ENCODE measurements around the gene OXLD1. TPM values are rescaled to one million over a fixed set of nuclear protein-coding genes. Genes with fewer than 3 reads are reported as not detected.

The OXLD1 gene
- total RNA-seq, 4 donors from 2014 or later = 15.5 to 32.2 (median 22.2) TPM

- no peak for ATAC-seq
- in situ Hi-C loops (cut with MboI; ENCODE audit: low sequenced_read_pairs in 4 of 4) (no loop called here), intact Hi-C loops (cut with DNase I; ENCODE audit: low total_unique reads) (no loop called here)
- Histone ChIP-seq H3K27ac (no peak overlapping the region), H3K36me3 (no peaks in the 10 kb centered on the region), H3K4me3 (no peak overlapping the region), H3K27me3 (peaks cover 31 to 35% (median 32%) of the 10 kb centered on the region in 3 donors), H3K4me1 (no peaks in the 10 kb centered on the region), H3K9me3 (no peaks in the 10 kb centered on the region)
- no peak for DNase-seq
- no peak for TF ChIP-seq POLR2A (IDR thresholded peaks at IDR 0.05)
- TF ChIP-seq CTCF (IDR thresholded peaks at IDR 0.05 in 4 of 5, conservative IDR thresholded peaks at IDR 0.05 in 1 of 5) = no peak
These were observed 18.2 kb downstream of the OXLD1 start for GRCh38 chr17:81648013-81648706.

GRCh38 chr17:81647640-81648012, 18.8 kb downstream of the OXLD1 start:
- DNase-seq (no peak), ATAC-seq (no peak)
- Histone ChIP-seq H3K9me3 (no peaks in the 10 kb centered on the region), H3K27ac (no peak overlapping the region), H3K4me1 (no peaks in the 10 kb centered on the region), H3K36me3 (no peaks in the 10 kb centered on the region), H3K27me3 (peaks cover 31 to 34% (median 32%) of the 10 kb centered on the region in 3 donors), H3K4me3 (no peak overlapping the region)
- in situ Hi-C loops (cut with MboI; ENCODE audit: low sequenced_read_pairs in 4 of 4) = no loop called here
- intact Hi-C loops (cut with DNase I; ENCODE audit: low total_unique reads) = no loop called here
- TF ChIP-seq POLR2A (IDR thresholded peaks at IDR 0.05) = no peak
- no peak for TF ChIP-seq CTCF (IDR thresholded peaks at IDR 0.05 in 4 of 5, conservative IDR thresholded peaks at IDR 0.05 in 1 of 5)

GRCh38 chr17:81646869-81647600, 19.4 kb downstream of the OXLD1 start:
- Histone ChIP-seq H3K9me3 (no peaks in the 10 kb centered on the region), H3K27me3 (peaks cover 31 to 34% (median 32%) of the 10 kb centered on the region in 3 donors), H3K4me3 (no peak overlapping the region), H3K4me1 (no peaks in the 10 kb centered on the region), H3K36me3 (no peaks in the 10 kb centered on the region), H3K27ac (no peak overlapping the region)
- no peak for TF ChIP-seq POLR2A (IDR thresholded peaks at IDR 0.05)
- TF ChIP-seq CTCF (IDR thresholded peaks at IDR 0.05 in 4 of 5, conservative IDR thresholded peaks at IDR 0.05 in 1 of 5) = no peak
- in situ Hi-C loops (cut with MboI; ENCODE audit: low sequenced_read_pairs in 4 of 4) = no loop called here
- intact Hi-C loops (cut with DNase I; ENCODE audit: low total_unique reads) = no loop called here
- ATAC-seq = no peak
- no peak for DNase-seq

- H3K4me1 ChIP-seq = no peaks in the 10 kb centered on the region
- H3K27me3 ChIP-seq = peaks cover 19 to 28% (median 27%) of the 10 kb centered on the region in 3 donors
- intact Hi-C loops (cut with DNase I; ENCODE audit: low total_unique reads) = no loop called here
- H3K9me3 ChIP-seq = no peaks in the 10 kb centered on the region
- no peak overlapping the region for H3K4me3 ChIP-seq
- no peaks in the 10 kb centered on the region for H3K36me3 ChIP-seq
- no peak for DNase-seq
- in situ Hi-C loops (cut with MboI; ENCODE audit: low sequenced_read_pairs in 4 of 4) = no loop called here
- no peak overlapping the region for H3K27ac ChIP-seq
- no peak for TF ChIP-seq POLR2A (IDR thresholded peaks at IDR 0.05)
- no peak for TF ChIP-seq CTCF (IDR thresholded peaks at IDR 0.05 in 4 of 5, conservative IDR thresholded peaks at IDR 0.05 in 1 of 5)
- no peak for ATAC-seq
These were observed 21.1 kb downstream of the OXLD1 start for GRCh38 chr17:81644976-81645952.

All from gastrocnemius medialis (tissue), 4 donors.